Activated T-cell treated with anti-CD3 and anti-CD28 coated beads, Interleukin-2, amount 50 U/mL, for 1 hour (primary cell): ENCODE measurements around the gene ZSWIM1.
"Not testable (repeated sequence)": the region's sequence is repeated elsewhere in the genome, so short reads cannot be mapped to it uniquely, and the experiment has no call there.

Source experiments
- DNase-seq: peaks from one replicate; pipeline ENCODE4 v3.0.0-alpha.2; 2020

The ZSWIM1 gene

GRCh38 chr20:45890077-45890984 is 9.3 kb downstream of the ZSWIM1 start:
- peak; percentile 56 for DNase-seq

GRCh38 chr20:45890985-45891983 is 10.3 kb downstream of the ZSWIM1 start, which contains the start of the genes CTSA and NEURL2:
CTSA (plus strand) TSS chr20:45891335; CDS start chr20:45891569, 234 bp downstream.
NEURL2 (minus strand) TSS chr20:45891208; CDS start chr20:45890991, 217 bp downstream.
- peak; percentile 82 for DNase-seq

- no peak for DNase-seq
Observed at GRCh38 chr20:45892049-45892825, 11.2 kb downstream of the ZSWIM1 start.

GRCh38 chr20:45892828-45893500 is 11.9 kb downstream of the ZSWIM1 start:
- no peak for DNase-seq

- no peak for DNase-seq
Observed at GRCh38 chr20:45893831-45894230, 12.8 kb downstream of the ZSWIM1 start.

- no peak for DNase-seq
Observed at GRCh38 chr20:45894797-45895196, 13.8 kb downstream of the ZSWIM1 start.

- DNase-seq: no peak
Observed at GRCh38 chr20:45896641-45897161, 15.7 kb downstream of the ZSWIM1 start.

- no peak for DNase-seq
Observed at GRCh38 chr20:45897289-45897688, 16.3 kb downstream of the ZSWIM1 start.

GRCh38 chr20:45897692-45898091 is 16.7 kb downstream of the ZSWIM1 start:
- DNase-seq: no peak

GRCh38 chr20:45898285-45898684 is 17.3 kb downstream of the ZSWIM1 start:
- DNase-seq: no peak

- DNase-seq: no peak
Observed at GRCh38 chr20:45899046-45899835, 18.2 kb downstream of the ZSWIM1 start.

GRCh38 chr20:45901332-45901731 is 20.3 kb downstream of the ZSWIM1 start:
- DNase-seq: not testable (repeated sequence)

GRCh38 chr20:45902199-45902701 is 21.2 kb downstream of the ZSWIM1 start:
- DNase-seq: no peak

GRCh38 chr20:45904583-45905504 is 23.8 kb downstream of the ZSWIM1 start:
- no peak for DNase-seq

- DNase-seq: no peak
Observed at GRCh38 chr20:45905505-45906079, 24.6 kb downstream of the ZSWIM1 start.

GRCh38 chr20:45907219-45907948 is 26.4 kb downstream of the ZSWIM1 start:
- DNase-seq: no peak

GRCh38 chr20:45908084-45908483 is 27.1 kb downstream of the ZSWIM1 start:
- DNase-seq: no peak

GRCh38 chr20:45909336-45909808 is 28.3 kb downstream of the ZSWIM1 start:
- DNase-seq: no peak
